HepG2 (cell line): ENCODE results near the gene LYRM4. TPM values are rescaled to one million over a fixed set of nuclear protein-coding genes. Genes with fewer than 3 reads are reported as not detected.

Source experiments
- ATAC-seq: fragments of 200-7000 bp; cut with Tn5 transposase; 3 replicates; pipeline ENCODE4 v1.9.1; 2020; ENCODE audit warnings: mild to moderate bottlenecking, moderate library complexity
- BruUV-seq: library from RNA; stranded (reverse); fragments of 400-500 nt; replicated peaks from 2 replicates; lab custom pipeline; 2021; lab: Mats Ljungman, UMichigan
- CTCF ChIA-PET: fragments of 300-600 bp; formaldehyde crosslinking; extraction: SDS; loops from one replicate; lab custom pipeline; 2021; ENCODE audit warnings: low total read pairs, inconsistent platforms, low intra/inter-chr PET ratio; lab: Yijun Ruan, JAX
- POLR2A ChIA-PET: fragments of 350-600 bp; sonication (Branson Sonifier 250); formaldehyde crosslinking; loops from one replicate; lab custom pipeline; 2020; ENCODE audit warnings: antibody characterized with exemption, inconsistent platforms; lab: Yijun Ruan, JAX
- DNase-seq: peaks from one replicate; pipeline ENCODE4 v3.0.0-alpha.2; 2015; ENCODE audit warnings: low spot score
- FAIRE-seq: peaks from 3 replicates; lab custom pipeline; 2011; peaks lifted over from hg19 to GRCh38; lab: Jason Lieb, UNC
- H2AFZ ChIP-seq: one replicate; pipeline ENCODE4 v1.6.1; 2011; ENCODE audit warnings: low read length, inconsistent platforms
- H3K27ac ChIP-seq: fragments of 300-600 bp; 3 replicates; pipeline ENCODE4 v1.8.0; 2011; ENCODE audit warnings: mixed run types, mild to moderate bottlenecking, mixed read lengths, low read length, inconsistent platforms; ENCODE audit not compliant: insufficient read depth; ENCODE audit errors: extremely low read length
- H3K27me3 ChIP-seq, 2 experiments: fragments of 200-600 bp in 1 of 2; 2 replicates in 1 of 2; 3 replicates in 1 of 2; pipeline versions ENCODE4 v1.6.0 to v1.8.0; 2011; ENCODE audit warnings: low read length in 2 of 2, mild to moderate bottlenecking in 2 of 2, moderate library complexity in 2 of 2, inconsistent platforms in 1 of 2; ENCODE audit not compliant: insufficient read depth in 2 of 2, control insufficient read depth in 1 of 2
- H3K36me3 ChIP-seq, 2 experiments: fragments of 200-600 bp in 1 of 2; replicated peaks in 1 of 2; 2 replicates in 1 of 2; 3 replicates in 1 of 2; pipeline versions ENCODE4 v1.5.1 to v1.8.0; 2011; ENCODE audit warnings: low read length in 2 of 2, inconsistent platforms in 1 of 2; ENCODE audit not compliant: insufficient read depth in 2 of 2, control insufficient read depth in 1 of 2
- H3K4me1 ChIP-seq: 2 replicates; pipeline ENCODE4 v1.5.1; 2012; ENCODE audit warnings: low read length, inconsistent platforms; ENCODE audit not compliant: insufficient read depth
- H3K4me2 ChIP-seq: 2 replicates; pipeline ENCODE4 v1.6.0; 2011; ENCODE audit warnings: low read depth, low read length, inconsistent platforms
- H3K4me3 ChIP-seq, 3 experiments: fragments of 200-600 bp in 1 of 3; sonication (generic), shearing (Covaris generic) in 1 of 3; replicated peaks in 1 of 3; 2 replicates each; pipeline ENCODE4 v1.5.1; 2011 to 2016; ENCODE audit warnings: low read length in 3 of 3, inconsistent platforms in 2 of 3, low read depth in 2 of 3, mild to moderate bottlenecking in 2 of 3, control low read depth in 1 of 3, mixed read lengths in 1 of 3; ENCODE audit not compliant: insufficient read depth in 1 of 3
- H3K79me2 ChIP-seq: one replicate; pipeline ENCODE4 v1.6.1; 2011; ENCODE audit warnings: low read length, inconsistent platforms; ENCODE audit not compliant: insufficient read depth
- H3K9ac ChIP-seq: 2 replicates; pipeline ENCODE4 v1.6.0; 2011; ENCODE audit warnings: mild to moderate bottlenecking, low read depth, low read length, inconsistent platforms; ENCODE audit not compliant: insufficient read depth
- H3K9me3 ChIP-seq: 2 replicates; pipeline ENCODE4 v1.5.1; 2012; ENCODE audit warnings: mild to moderate bottlenecking, low read length
- H4K20me1 ChIP-seq: 2 replicates; pipeline ENCODE4 v1.6.0; 2011; ENCODE audit warnings: inconsistent platforms, mild to moderate bottlenecking, low read length, moderate library complexity; ENCODE audit not compliant: insufficient read depth
- ATF7 ChIP-seq, 2 experiments: fragments of 450-650 bp in 1 of 2; sonication (generic) in 1 of 2; formaldehyde crosslinking in 1 of 2; IDR thresholded peaks; 2 replicates each; pipeline versions ENCODE4 v1.4.0 to v1.6.1; 2016 to 2020; ENCODE audit warnings: antibody characterized with exemption in 1 of 2, mild to moderate bottlenecking in 1 of 2, missing genetic modification reagents in 1 of 2
- CEBPB ChIP-seq: IDR thresholded peaks from 2 replicates; pipeline ENCODE4 v1.6.1; 2011; ENCODE audit warnings: low read depth, low read length, improper control_type of control experiment, borderline replicate concordance
- FOXM1 ChIP-seq: sonication (generic); formaldehyde crosslinking; IDR thresholded peaks from 2 replicates; pipeline ENCODE4 v1.5.0; 2020; ENCODE audit warnings: missing genetic modification reagents
- ZNF124 ChIP-seq: sonication (generic); formaldehyde crosslinking; IDR thresholded peaks from 2 replicates; pipeline ENCODE4 v1.4.0; 2020; ENCODE audit warnings: missing genetic modification reagents
- WGBS: methylation state at CpG from one replicate; pipeline ENCODE4 v1.1.6; 2017; ENCODE audit warnings: low lambda C conversion rate; 5-methylcytosine and 5-hydroxymethylcytosine counted together
- in situ Hi-C: cut with HindIII; loops from 2 replicates; pipeline ENCODE4 v1.10.0; 2017; ENCODE audit warnings: low pct_unique_long_range_greater_than_20kb; ENCODE audit not compliant: extremely low pct_ligation_motif_present
- intact Hi-C: fragments of 100-400 bp; cut with micrococcal nuclease; formaldehyde crosslinking; loops from one replicate; pipeline ENCODE4 v1.10.0; 2022; ENCODE audit not compliant: unreplicated experiment
- polyA plus RNA-seq, 8 experiments: library from polyadenylated mRNA; depleted of rRNA in 3 of 8; stranded (reverse) in 7 of 8; unstranded in 1 of 8; fragments of >200 nt; fragmentation: Illumina TruSeq in 4 of 8; extraction: Trizol in 4 of 8; gene quantifications; 2 replicates each; pipeline versions ENCODE4 v1.2.1 to v1.2.3, GENCODE V29; 2011 to 2016; ENCODE audit warnings: low read depth in 4 of 8, missing spikeins in 1 of 8, mixed read lengths in 1 of 8; ENCODE audit not compliant: insufficient read depth in 1 of 8
- total RNA-seq, 5 experiments: library from RNA; depleted of rRNA; stranded (reverse); fragments of >200 nt; fragmentation: Illumina TruSeq; extraction: Trizol; gene quantifications; 2 replicates each; pipeline ENCODE4 v1.2.3, GENCODE V29; 2016; ENCODE audit warnings: low read depth in 1 of 5
- TF ChIP-seq, protein P1 (sequence below): sonication (generic); formaldehyde crosslinking; IDR thresholded peaks from 2 replicates; pipeline ENCODE4 v1.4.0; 2020; ENCODE audit warnings: missing genetic modification reagents
- TF ChIP-seq, protein P2 (sequence below): fragments of 450-650 bp; IDR thresholded peaks from 2 replicates; pipeline ENCODE4 v1.6.1; 2016
- TF ChIP-seq, protein P3 (sequence below): sonication (generic); formaldehyde crosslinking; IDR thresholded peaks from 2 replicates; pipeline ENCODE4; 2020; ENCODE audit warnings: missing genetic modification reagents, mild to moderate bottlenecking, borderline replicate concordance
- TF ChIP-seq, protein P4 (sequence below): sonication (generic); formaldehyde crosslinking; IDR thresholded peaks from 2 replicates; pipeline ENCODE4 v1.4.0; 2020; ENCODE audit warnings: missing genetic modification reagents

LYRM4 gene
- total and polyA plus RNA-seq, 2 of the 13 experiments (the other 11 are each of a cell fraction or from before 2014, with no cell fraction given): 64.6 to 67.5 TPM

- TF ChIP-seq, protein P1, sequence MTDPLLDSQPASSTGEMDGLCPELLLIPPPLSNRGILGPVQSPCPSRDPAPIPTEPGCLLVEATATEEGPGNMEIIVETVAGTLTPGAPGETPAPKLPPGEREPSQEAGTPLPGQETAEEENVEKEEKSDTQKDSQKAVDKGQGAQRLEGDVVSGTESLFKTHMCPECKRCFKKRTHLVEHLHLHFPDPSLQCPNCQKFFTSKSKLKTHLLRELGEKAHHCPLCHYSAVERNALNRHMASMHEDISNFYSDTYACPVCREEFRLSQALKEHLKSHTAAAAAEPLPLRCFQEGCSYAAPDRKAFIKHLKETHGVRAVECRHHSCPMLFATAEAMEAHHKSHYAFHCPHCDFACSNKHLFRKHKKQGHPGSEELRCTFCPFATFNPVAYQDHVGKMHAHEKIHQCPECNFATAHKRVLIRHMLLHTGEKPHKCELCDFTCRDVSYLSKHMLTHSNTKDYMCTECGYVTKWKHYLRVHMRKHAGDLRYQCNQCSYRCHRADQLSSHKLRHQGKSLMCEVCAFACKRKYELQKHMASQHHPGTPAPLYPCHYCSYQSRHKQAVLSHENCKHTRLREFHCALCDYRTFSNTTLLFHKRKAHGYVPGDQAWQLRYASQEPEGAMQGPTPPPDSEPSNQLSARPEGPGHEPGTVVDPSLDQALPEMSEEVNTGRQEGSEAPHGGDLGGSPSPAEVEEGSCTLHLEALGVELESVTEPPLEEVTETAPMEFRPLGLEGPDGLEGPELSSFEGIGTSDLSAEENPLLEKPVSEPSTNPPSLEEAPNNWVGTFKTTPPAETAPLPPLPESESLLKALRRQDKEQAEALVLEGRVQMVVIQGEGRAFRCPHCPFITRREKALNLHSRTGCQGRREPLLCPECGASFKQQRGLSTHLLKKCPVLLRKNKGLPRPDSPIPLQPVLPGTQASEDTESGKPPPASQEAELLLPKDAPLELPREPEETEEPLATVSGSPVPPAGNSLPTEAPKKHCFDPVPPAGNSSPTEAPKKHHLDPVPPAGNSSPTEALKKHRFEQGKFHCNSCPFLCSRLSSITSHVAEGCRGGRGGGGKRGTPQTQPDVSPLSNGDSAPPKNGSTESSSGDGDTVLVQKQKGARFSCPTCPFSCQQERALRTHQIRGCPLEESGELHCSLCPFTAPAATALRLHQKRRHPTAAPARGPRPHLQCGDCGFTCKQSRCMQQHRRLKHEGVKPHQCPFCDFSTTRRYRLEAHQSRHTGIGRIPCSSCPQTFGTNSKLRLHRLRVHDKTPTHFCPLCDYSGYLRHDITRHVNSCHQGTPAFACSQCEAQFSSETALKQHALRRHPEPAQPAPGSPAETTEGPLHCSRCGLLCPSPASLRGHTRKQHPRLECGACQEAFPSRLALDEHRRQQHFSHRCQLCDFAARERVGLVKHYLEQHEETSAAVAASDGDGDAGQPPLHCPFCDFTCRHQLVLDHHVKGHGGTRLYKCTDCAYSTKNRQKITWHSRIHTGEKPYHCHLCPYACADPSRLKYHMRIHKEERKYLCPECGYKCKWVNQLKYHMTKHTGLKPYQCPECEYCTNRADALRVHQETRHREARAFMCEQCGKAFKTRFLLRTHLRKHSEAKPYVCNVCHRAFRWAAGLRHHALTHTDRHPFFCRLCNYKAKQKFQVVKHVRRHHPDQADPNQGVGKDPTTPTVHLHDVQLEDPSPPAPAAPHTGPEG (CRISPR knock-in tag): no peak
Observed at GRCh38 chr6:5098501-5099270, 162.1 kb downstream of the LYRM4 start (continued).

DNA sequence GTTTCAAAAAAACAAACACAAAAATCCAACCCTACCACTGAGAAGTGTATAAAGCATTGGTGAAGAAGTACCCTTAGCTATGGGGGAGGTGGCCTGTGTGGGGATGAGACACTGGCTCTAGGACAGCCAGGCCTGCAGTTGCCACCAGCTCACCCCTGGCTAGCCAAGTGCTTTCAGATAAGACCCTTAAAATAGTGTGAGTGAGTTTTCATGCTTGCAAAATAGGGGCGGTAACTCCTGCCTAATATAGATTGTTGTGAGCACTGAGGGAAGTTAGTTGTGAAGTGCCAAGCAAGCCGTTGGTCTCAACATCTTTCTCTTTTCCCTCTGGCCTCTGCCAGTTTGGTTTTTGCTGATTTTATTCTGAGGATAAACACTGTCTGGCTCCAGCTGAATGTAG, 164.3 kb downstream of the LYRM4 start:
- 95% methylated on average over 2 of the region's 2 CpGs for WGBS
- ATAC-seq: no peak
- Histone ChIP-seq H3K9me3 (no peaks in the 10 kb centered on the region), H3K4me1 (peaks cover 19% of the 10 kb centered on the region), H3K9ac (no peak overlapping the region), H3K27ac (no peak overlapping the region), H4K20me1 (no peaks in the 10 kb centered on the region), H3K4me3 (no peak overlapping the region), H3K4me2 (no peak overlapping the region), H3K36me3 (peaks cover 0 to 2% of the 10 kb centered on the region in 2 experiments; a peak in 2 of 5 replicates), H3K27me3 (no peaks in the 10 kb centered on the region), H3K79me2 (no peaks in the 10 kb centered on the region), H2AFZ (no peak overlapping the region)
- no TSS peak for BruUV-seq
- ChIA-PET CTCF (no interaction called here), POLR2A (interaction anchor here (3.4 kb wide), 1 partner anchor 13 kb away, joined by 9 read pairs; no protein-coding TSS in a partner anchor)
- DNase-seq: no peak
- no peak for FAIRE-seq
- intact Hi-C loops: no loop called here
- in situ Hi-C loops: no loop called here
- no peak for TF ChIP-seq FOXM1
- TF ChIP-seq, protein P2, sequence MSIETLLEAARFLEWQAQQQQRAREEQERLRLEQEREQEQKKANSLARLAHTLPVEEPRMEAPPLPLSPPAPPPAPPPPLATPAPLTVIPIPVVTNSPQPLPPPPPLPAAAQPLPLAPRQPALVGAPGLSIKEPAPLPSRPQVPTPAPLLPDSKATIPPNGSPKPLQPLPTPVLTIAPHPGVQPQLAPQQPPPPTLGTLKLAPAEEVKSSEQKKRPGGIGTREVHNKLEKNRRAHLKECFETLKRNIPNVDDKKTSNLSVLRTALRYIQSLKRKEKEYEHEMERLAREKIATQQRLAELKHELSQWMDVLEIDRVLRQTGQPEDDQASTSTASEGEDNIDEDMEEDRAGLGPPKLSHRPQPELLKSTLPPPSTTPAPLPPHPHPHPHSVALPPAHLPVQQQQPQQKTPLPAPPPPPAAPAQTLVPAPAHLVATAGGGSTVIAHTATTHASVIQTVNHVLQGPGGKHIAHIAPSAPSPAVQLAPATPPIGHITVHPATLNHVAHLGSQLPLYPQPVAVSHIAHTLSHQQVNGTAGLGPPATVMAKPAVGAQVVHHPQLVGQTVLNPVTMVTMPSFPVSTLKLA: no peak
- TF ChIP-seq, protein P3, sequence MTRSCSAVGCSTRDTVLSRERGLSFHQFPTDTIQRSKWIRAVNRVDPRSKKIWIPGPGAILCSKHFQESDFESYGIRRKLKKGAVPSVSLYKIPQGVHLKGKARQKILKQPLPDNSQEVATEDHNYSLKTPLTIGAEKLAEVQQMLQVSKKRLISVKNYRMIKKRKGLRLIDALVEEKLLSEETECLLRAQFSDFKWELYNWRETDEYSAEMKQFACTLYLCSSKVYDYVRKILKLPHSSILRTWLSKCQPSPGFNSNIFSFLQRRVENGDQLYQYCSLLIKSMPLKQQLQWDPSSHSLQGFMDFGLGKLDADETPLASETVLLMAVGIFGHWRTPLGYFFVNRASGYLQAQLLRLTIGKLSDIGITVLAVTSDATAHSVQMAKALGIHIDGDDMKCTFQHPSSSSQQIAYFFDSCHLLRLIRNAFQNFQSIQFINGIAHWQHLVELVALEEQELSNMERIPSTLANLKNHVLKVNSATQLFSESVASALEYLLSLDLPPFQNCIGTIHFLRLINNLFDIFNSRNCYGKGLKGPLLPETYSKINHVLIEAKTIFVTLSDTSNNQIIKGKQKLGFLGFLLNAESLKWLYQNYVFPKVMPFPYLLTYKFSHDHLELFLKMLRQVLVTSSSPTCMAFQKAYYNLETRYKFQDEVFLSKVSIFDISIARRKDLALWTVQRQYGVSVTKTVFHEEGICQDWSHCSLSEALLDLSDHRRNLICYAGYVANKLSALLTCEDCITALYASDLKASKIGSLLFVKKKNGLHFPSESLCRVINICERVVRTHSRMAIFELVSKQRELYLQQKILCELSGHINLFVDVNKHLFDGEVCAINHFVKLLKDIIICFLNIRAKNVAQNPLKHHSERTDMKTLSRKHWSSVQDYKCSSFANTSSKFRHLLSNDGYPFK: no peak
- TF ChIP-seq ATF7 (IDR thresholded peaks at IDR 0.05): no peak
- TF ChIP-seq ATF7 (CRISPR knock-in tag; IDR thresholded peaks at IDR 0.05): no peak
- no peak for TF ChIP-seq CEBPB
- no peak for TF ChIP-seq ZNF124
- TF ChIP-seq, protein P4, sequence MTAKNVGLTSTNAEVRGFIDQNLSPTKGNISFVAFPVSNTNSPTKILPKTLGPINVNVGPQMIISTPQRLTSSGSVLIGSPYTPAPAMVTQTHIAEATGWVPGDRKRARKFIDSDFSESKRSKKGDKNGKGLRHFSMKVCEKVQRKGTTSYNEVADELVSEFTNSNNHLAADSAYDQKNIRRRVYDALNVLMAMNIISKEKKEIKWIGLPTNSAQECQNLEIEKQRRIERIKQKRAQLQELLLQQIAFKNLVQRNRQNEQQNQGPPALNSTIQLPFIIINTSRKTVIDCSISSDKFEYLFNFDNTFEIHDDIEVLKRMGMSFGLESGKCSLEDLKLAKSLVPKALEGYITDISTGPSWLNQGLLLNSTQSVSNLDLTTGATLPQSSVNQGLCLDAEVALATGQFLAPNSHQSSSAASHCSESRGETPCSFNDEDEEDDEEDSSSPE (CRISPR knock-in tag): no peak
